HepG2 (cell line): ENCODE results near the gene METTL4. TPM values are rescaled to one million over a fixed set of nuclear protein-coding genes. Genes with fewer than 3 reads are reported as not detected.
"Not testable (repeated sequence)": the region's sequence is repeated elsewhere in the genome, so short reads cannot be mapped to it uniquely, and the experiment has no call there.

Experiments used
- ATAC-seq: fragments of 200-7000 bp; cut with Tn5 transposase; 3 replicates; pipeline ENCODE4 v1.9.1; 2020; ENCODE audit warnings: mild to moderate bottlenecking, moderate library complexity
- BruUV-seq: library from RNA; stranded (reverse); fragments of 400-500 nt; replicated peaks from 2 replicates; lab custom pipeline; 2021; lab: Mats Ljungman, UMichigan
- CTCF ChIA-PET: fragments of 300-600 bp; formaldehyde crosslinking; extraction: SDS; loops from one replicate; lab custom pipeline; 2021; ENCODE audit warnings: low total read pairs, inconsistent platforms, low intra/inter-chr PET ratio; lab: Yijun Ruan, JAX
- POLR2A ChIA-PET: fragments of 350-600 bp; sonication (Branson Sonifier 250); formaldehyde crosslinking; loops from one replicate; lab custom pipeline; 2020; ENCODE audit warnings: antibody characterized with exemption, inconsistent platforms; lab: Yijun Ruan, JAX
- DNase-seq: peaks from one replicate; pipeline ENCODE4 v3.0.0-alpha.2; 2015; ENCODE audit warnings: low spot score
- FAIRE-seq: peaks from 3 replicates; lab custom pipeline; 2011; peaks lifted over from hg19 to GRCh38; lab: Jason Lieb, UNC
- H2AFZ ChIP-seq: one replicate; pipeline ENCODE4 v1.6.1; 2011; ENCODE audit warnings: low read length, inconsistent platforms
- H3K27ac ChIP-seq: fragments of 300-600 bp; 3 replicates; pipeline ENCODE4 v1.8.0; 2011; ENCODE audit warnings: mixed run types, mild to moderate bottlenecking, mixed read lengths, low read length, inconsistent platforms; ENCODE audit not compliant: insufficient read depth; ENCODE audit errors: extremely low read length
- H3K27me3 ChIP-seq, 2 experiments: fragments of 200-600 bp in 1 of 2; 2 replicates in 1 of 2; 3 replicates in 1 of 2; pipeline versions ENCODE4 v1.6.0 to v1.8.0; 2011; ENCODE audit warnings: low read length in 2 of 2, mild to moderate bottlenecking in 2 of 2, moderate library complexity in 2 of 2, inconsistent platforms in 1 of 2; ENCODE audit not compliant: insufficient read depth in 2 of 2, control insufficient read depth in 1 of 2
- H3K36me3 ChIP-seq, 2 experiments: fragments of 200-600 bp in 1 of 2; replicated peaks in 1 of 2; 2 replicates in 1 of 2; 3 replicates in 1 of 2; pipeline versions ENCODE4 v1.5.1 to v1.8.0; 2011; ENCODE audit warnings: low read length in 2 of 2, inconsistent platforms in 1 of 2; ENCODE audit not compliant: insufficient read depth in 2 of 2, control insufficient read depth in 1 of 2
- H3K4me1 ChIP-seq: 2 replicates; pipeline ENCODE4 v1.5.1; 2012; ENCODE audit warnings: low read length, inconsistent platforms; ENCODE audit not compliant: insufficient read depth
- H3K4me2 ChIP-seq: 2 replicates; pipeline ENCODE4 v1.6.0; 2011; ENCODE audit warnings: low read depth, low read length, inconsistent platforms
- H3K4me3 ChIP-seq, 3 experiments: fragments of 200-600 bp in 1 of 3; sonication (generic), shearing (Covaris generic) in 1 of 3; replicated peaks in 1 of 3; 2 replicates each; pipeline ENCODE4 v1.5.1; 2011 to 2016; ENCODE audit warnings: low read length in 3 of 3, inconsistent platforms in 2 of 3, low read depth in 2 of 3, mild to moderate bottlenecking in 2 of 3, control low read depth in 1 of 3, mixed read lengths in 1 of 3; ENCODE audit not compliant: insufficient read depth in 1 of 3
- H3K79me2 ChIP-seq: one replicate; pipeline ENCODE4 v1.6.1; 2011; ENCODE audit warnings: low read length, inconsistent platforms; ENCODE audit not compliant: insufficient read depth
- H3K9ac ChIP-seq: 2 replicates; pipeline ENCODE4 v1.6.0; 2011; ENCODE audit warnings: mild to moderate bottlenecking, low read depth, low read length, inconsistent platforms; ENCODE audit not compliant: insufficient read depth
- H3K9me3 ChIP-seq: 2 replicates; pipeline ENCODE4 v1.5.1; 2012; ENCODE audit warnings: mild to moderate bottlenecking, low read length
- H4K20me1 ChIP-seq: 2 replicates; pipeline ENCODE4 v1.6.0; 2011; ENCODE audit warnings: inconsistent platforms, mild to moderate bottlenecking, low read length, moderate library complexity; ENCODE audit not compliant: insufficient read depth
- KLF6 ChIP-seq: IDR thresholded peaks from 2 replicates; pipeline ENCODE4 v1.8.0; 2016; ENCODE audit warnings: missing biosample characterization, missing genetic modification reagents
- MAX ChIP-seq: IDR thresholded peaks from 2 replicates; pipeline ENCODE4 v1.6.1; 2012; ENCODE audit warnings: inconsistent platforms
- MNT ChIP-seq: fragments of 450-650 bp; IDR thresholded peaks from 2 replicates; pipeline ENCODE4 v1.6.1; 2016
- NR3C1 ChIP-seq: sonication (generic); formaldehyde crosslinking; IDR thresholded peaks from 2 replicates; pipeline ENCODE4 v1.4.0; 2020; ENCODE audit warnings: missing genetic modification reagents
- TCF7 ChIP-seq: sonication (generic); IDR thresholded peaks from 2 replicates; pipeline ENCODE4 v1.6.1; 2016; ENCODE audit warnings: antibody characterized with exemption, low read depth
- ZNF180 ChIP-seq: sonication (generic); formaldehyde crosslinking; IDR thresholded peaks from 2 replicates; pipeline ENCODE4 v1.4.0; 2020; ENCODE audit warnings: low read depth, missing genetic modification reagents, borderline replicate concordance
- ZNF331 ChIP-seq: sonication (generic); formaldehyde crosslinking; IDR thresholded peaks from 2 replicates; pipeline ENCODE4 v1.4.0; 2020; ENCODE audit warnings: missing genetic modification reagents
- ZNF580 ChIP-seq: IDR thresholded peaks from 2 replicates; pipeline ENCODE4 v1.6.1; 2016; ENCODE audit warnings: low read depth, borderline replicate concordance
- WGBS: methylation state at CpG from one replicate; pipeline ENCODE4 v1.1.6; 2017; ENCODE audit warnings: low lambda C conversion rate; 5-methylcytosine and 5-hydroxymethylcytosine counted together
- in situ Hi-C: cut with HindIII; loops from 2 replicates; pipeline ENCODE4 v1.10.0; 2017; ENCODE audit warnings: low pct_unique_long_range_greater_than_20kb; ENCODE audit not compliant: extremely low pct_ligation_motif_present
- intact Hi-C: fragments of 100-400 bp; cut with micrococcal nuclease; formaldehyde crosslinking; loops from one replicate; pipeline ENCODE4 v1.10.0; 2022; ENCODE audit not compliant: unreplicated experiment
- polyA plus RNA-seq, 8 experiments: library from polyadenylated mRNA; depleted of rRNA in 3 of 8; stranded (reverse) in 7 of 8; unstranded in 1 of 8; fragments of >200 nt; fragmentation: Illumina TruSeq in 4 of 8; extraction: Trizol in 4 of 8; gene quantifications; 2 replicates each; pipeline versions ENCODE4 v1.2.1 to v1.2.3, GENCODE V29; 2011 to 2016; ENCODE audit warnings: low read depth in 4 of 8, missing spikeins in 1 of 8, mixed read lengths in 1 of 8; ENCODE audit not compliant: insufficient read depth in 1 of 8
- total RNA-seq, 5 experiments: library from RNA; depleted of rRNA; stranded (reverse); fragments of >200 nt; fragmentation: Illumina TruSeq; extraction: Trizol; gene quantifications; 2 replicates each; pipeline ENCODE4 v1.2.3, GENCODE V29; 2016; ENCODE audit warnings: low read depth in 1 of 5

Gene METTL4
- total and polyA plus RNA-seq, 2 of the 13 experiments (the other 11 are each of a cell fraction or from before 2014, with no cell fraction given): 6.8 to 8.1 TPM

GRCh38 chr18:2526329-2526728 lies 45.0 kb downstream of the METTL4 start (continued):
- TF ChIP-seq ZNF180 (no peak), ZNF580 (CRISPR knock-in tag) (no peak), ZNF331 (no peak), TCF7 (no peak), KLF6 (no peak), NR3C1 (CRISPR knock-in tag) (no peak), MAX (no peak)

- POLR2A ChIA-PET, H4K20me1 ChIP-seq, H3K4me1 ChIP-seq, H3K4me3 ChIP-seq, CTCF ChIA-PET, H3K27ac ChIP-seq, BruUV-seq, FAIRE-seq, intact Hi-C loops, H3K4me2 ChIP-seq, H3K79me2 ChIP-seq, H3K27me3 ChIP-seq, H3K36me3 ChIP-seq, H2AFZ ChIP-seq, H3K9ac ChIP-seq, DNase-seq, H3K9me3 ChIP-seq, ATAC-seq: not testable (repeated sequence)
- 6% methylated on average over 2 of the region's 2 CpGs for WGBS
- peak; percentile 25; the same call in 1 of the 2 replicates for TF ChIP-seq MNT
- in situ Hi-C loops: loop anchor here (25.0 kb wide), 2 partner anchors 187 to 937 kb away; no protein-coding TSS in a partner anchor
Measured at GRCh38 chr18:2524794-2525198, 46.5 kb downstream of the METTL4 start.
